ENCODE results near the gene PTGDS. TPM values are rescaled to one million over a fixed set of nuclear protein-coding genes. Genes with fewer than 3 reads are reported as not detected.
A peak's percentile ranks its signal among the peaks of the same experiment; 100 is the strongest.

PTGDS gene
- total RNA-seq, 3 donors from 2014 or later = 46.7 to 72.6 (median 48.2) TPM

- no peaks in the 10 kb centered on the region for H3K9me3 ChIP-seq
- TF ChIP-seq POLR2A (IDR thresholded peaks at IDR 0.05) (no peak), POLR2AphosphoS5 (IDR thresholded peaks at IDR 0.05) (peak in 2 of 3 donors; percentile 2 to 34), CTCF (IDR thresholded peaks at IDR 0.05) (peak in 1 of 3 donors; percentile 15)
- H3K36me3 ChIP-seq = no peaks in the 10 kb centered on the region
- H3K4me3 ChIP-seq = peak within 1 kb of the TSS; percentile 55 to 83 (median 79)
- no peaks in the 10 kb centered on the region for H3K27me3 ChIP-seq
- peak within 1 kb of the TSS; percentile 94 to 98 for H3K27ac ChIP-seq
- peak; percentile 86 to 92 for DNase-seq (ENCODE audit: low spot score in 2 of 2)
- intact Hi-C loops (cut with DNase I; ENCODE audit: low total_unique reads) = no loop called here
- peaks cover 7 to 27% of the 10 kb centered on the region in 2 donors for H3K4me1 ChIP-seq
Observed at GRCh38 chr9:136991993-136992818, 14.9 kb downstream of the PTGDS start, which contains the start of gene PAXX. Gene PAXX (plus strand): TSS chr9:136992422. CDS start chr9:136992444, 22 bp downstream.

DNA sequence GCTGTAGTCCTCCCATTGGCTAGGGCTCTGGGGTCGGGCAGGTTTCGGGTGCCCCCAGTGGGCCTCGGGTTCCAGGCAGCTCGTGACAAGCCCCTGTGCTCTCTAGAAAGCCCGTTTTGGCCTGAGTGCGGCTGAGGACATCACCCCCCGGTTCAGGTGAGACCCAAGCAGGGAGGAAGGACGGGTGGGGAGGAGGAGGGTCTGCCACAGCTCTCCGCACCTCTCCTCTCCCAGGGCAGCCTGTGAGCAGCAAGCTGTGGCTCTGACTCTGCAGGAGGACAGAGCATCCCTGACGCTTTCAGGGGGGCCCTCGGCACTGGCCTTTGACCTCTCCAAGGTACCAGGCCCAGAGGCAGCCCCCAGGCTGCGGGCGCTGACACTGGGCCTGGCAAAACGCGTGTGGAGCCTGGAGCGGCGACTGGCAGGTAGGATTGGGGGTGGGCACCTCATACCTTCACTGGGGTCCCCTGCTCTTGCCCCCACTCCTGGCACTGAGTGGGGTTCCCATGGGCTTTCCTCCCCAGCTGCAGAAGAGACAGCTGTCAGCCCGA is 15.6 kb downstream of the PTGDS start:
- Histone ChIP-seq H3K4me3 (peak overlapping the region; percentile 55 to 83 (median 79)), H3K27me3 (no peaks in the 10 kb centered on the region), H3K9me3 (no peaks in the 10 kb centered on the region), H3K4me1 (peaks cover 7 to 27% of the 10 kb centered on the region in 2 donors), H3K36me3 (no peaks in the 10 kb centered on the region), H3K27ac (peak overlapping the region; percentile 94 to 98)
- DNase-seq (ENCODE audit: low spot score in 2 of 2) = no peak
- no peak for TF ChIP-seq POLR2AphosphoS5 (IDR thresholded peaks at IDR 0.05)
- no peak for TF ChIP-seq POLR2A (IDR thresholded peaks at IDR 0.05)
- peak in 1 of 3 donors; percentile 1 for TF ChIP-seq CTCF (IDR thresholded peaks at IDR 0.05)
- intact Hi-C loops (cut with DNase I; ENCODE audit: low total_unique reads) = no loop called here

GRCh38 chr9:136994180-136994887 is 17.0 kb downstream of the PTGDS start:
- Histone ChIP-seq H3K27ac (peak overlapping the region in 1 of 2 donors; percentile 7), H3K4me1 (peaks cover 7 to 27% of the 10 kb centered on the region in 2 donors), H3K9me3 (no peaks in the 10 kb centered on the region), H3K4me3 (peak overlapping the region in 1 of 3 donors; percentile 62), H3K36me3 (no peaks in the 10 kb centered on the region), H3K27me3 (no peaks in the 10 kb centered on the region)
- DNase-seq (ENCODE audit: low spot score in 2 of 2) = no peak
- TF ChIP-seq CTCF (IDR thresholded peaks at IDR 0.05) (no peak), POLR2A (IDR thresholded peaks at IDR 0.05) (no peak), POLR2AphosphoS5 (IDR thresholded peaks at IDR 0.05) (no peak)
- intact Hi-C loops (cut with DNase I; ENCODE audit: low total_unique reads) = no loop called here

DNA sequence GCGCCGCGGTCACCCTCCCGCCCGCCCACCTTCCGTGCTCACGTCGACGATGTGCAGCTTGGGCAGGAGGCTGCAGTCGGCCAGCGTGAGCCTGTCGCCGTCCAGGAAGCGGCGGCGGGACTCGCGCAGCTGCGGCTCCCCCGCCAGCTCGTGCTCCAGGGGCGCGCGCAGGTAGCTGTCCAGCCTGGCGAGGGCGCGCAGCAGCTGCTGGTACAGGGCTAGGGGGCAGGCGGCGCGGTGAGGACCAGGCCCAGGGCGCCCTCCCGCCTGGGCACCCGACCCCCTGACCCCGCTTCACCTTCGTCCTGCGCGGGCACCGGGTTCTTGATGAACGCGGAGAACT is 17.6 kb downstream of the PTGDS start:
- Histone ChIP-seq H3K27ac (no peak overlapping the region), H3K27me3 (no peaks in the 10 kb centered on the region), H3K4me3 (peak overlapping the region in 1 of 3 donors; percentile 62), H3K36me3 (no peaks in the 10 kb centered on the region), H3K4me1 (peaks cover 7 to 27% of the 10 kb centered on the region in 2 donors), H3K9me3 (no peaks in the 10 kb centered on the region)
- no peak for DNase-seq (ENCODE audit: low spot score in 2 of 2)
- TF ChIP-seq POLR2A (IDR thresholded peaks at IDR 0.05) (no peak), POLR2AphosphoS5 (IDR thresholded peaks at IDR 0.05) (no peak), CTCF (IDR thresholded peaks at IDR 0.05) (no peak)
- intact Hi-C loops (cut with DNase I; ENCODE audit: low total_unique reads) = no loop called here

All from breast epithelium (tissue), 4 donors.